NT2/D1 (cell line): ENCODE results near the gene PPM1H.
"Not testable (repeated sequence)": the region's sequence is repeated elsewhere in the genome, so short reads cannot be mapped to it uniquely, and the experiment has no call there.

Experiments used
- DNase-seq: peaks from one replicate; pipeline ENCODE4 v3.0.0-alpha.2; 2011; ENCODE audit warnings: low read depth, low spot score
- H3K27me3 ChIP-seq: 2 replicates; pipeline ENCODE4 v1.6.0; 2011; ENCODE audit warnings: mild to moderate bottlenecking; ENCODE audit not compliant: insufficient read length, insufficient read depth
- H3K36me3 ChIP-seq: 2 replicates; pipeline ENCODE4 v1.6.1; 2011; ENCODE audit warnings: mild to moderate bottlenecking, low read length, mixed read lengths; ENCODE audit not compliant: insufficient read depth, insufficient read length
- H3K4me1 ChIP-seq: 2 replicates; pipeline ENCODE4 v1.5.1; 2011; ENCODE audit not compliant: insufficient read depth, insufficient read length
- H3K4me3 ChIP-seq: 2 replicates; pipeline ENCODE4 v1.5.1; 2011; ENCODE audit warnings: low read depth; ENCODE audit not compliant: insufficient read length
- H3K9ac ChIP-seq: 2 replicates; pipeline ENCODE4 v1.6.0; 2011; ENCODE audit warnings: low read depth; ENCODE audit not compliant: insufficient read length
- H3K9me3 ChIP-seq: 2 replicates; pipeline ENCODE4 v1.5.1; 2011; ENCODE audit warnings: mild to moderate bottlenecking, low read length; ENCODE audit not compliant: insufficient read depth
- SUZ12 ChIP-seq: IDR thresholded peaks from 2 replicates; pipeline ENCODE4 v1.6.1; 2011; ENCODE audit not compliant: insufficient read length, insufficient read depth; ENCODE audit errors: extremely low read depth
- YY1 ChIP-seq: IDR thresholded peaks from 2 replicates; pipeline ENCODE4 v1.6.1; 2011; ENCODE audit not compliant: insufficient read length, insufficient read depth
- ZNF274 ChIP-seq: IDR thresholded peaks from 2 replicates; pipeline ENCODE4 v1.6.1; 2011; ENCODE audit warnings: mild to moderate bottlenecking, low read depth, low read length

The PPM1H gene

GRCh38 chr12:62891805-62892549 lies 43.0 kb downstream of the PPM1H start:
- Histone ChIP-seq H3K9me3 (no peaks in the 10 kb centered on the region), H3K4me1 (no peaks in the 10 kb centered on the region), H3K4me3 (no peak overlapping the region), H3K27me3 (no peaks in the 10 kb centered on the region), H3K36me3 (no peaks in the 10 kb centered on the region), H3K9ac (no peak overlapping the region)
- no peak for DNase-seq
- no peak for TF ChIP-seq YY1
- TF ChIP-seq ZNF274, result no peak
- no peak for TF ChIP-seq SUZ12

- TF ChIP-seq YY1 (no peak), SUZ12 (no peak), ZNF274 (no peak)
- H3K9me3 ChIP-seq, result peaks cover 5% of the 10 kb centered on the region; the same call in 1 of the 2 replicates
- DNase-seq, result no peak
- no peaks in the 10 kb centered on the region for H3K27me3 ChIP-seq
- no peaks in the 10 kb centered on the region for H3K36me3 ChIP-seq
- no peak overlapping the region for H3K4me3 ChIP-seq
- H3K9ac ChIP-seq, result no peak overlapping the region
- no peaks in the 10 kb centered on the region for H3K4me1 ChIP-seq
These were observed 46.4 kb downstream of the PPM1H start for GRCh38 chr12:62888454-62889110.

GRCh38 chr12:62886796-62887195 lies 48.2 kb downstream of the PPM1H start:
- no peak overlapping the region for H3K9ac ChIP-seq
- no peaks in the 10 kb centered on the region for H3K36me3 ChIP-seq
- H3K27me3 ChIP-seq, result no peaks in the 10 kb centered on the region
- TF ChIP-seq YY1 (no peak), SUZ12 (no peak), ZNF274 (no peak)
- H3K4me1 ChIP-seq, result no peaks in the 10 kb centered on the region
- peaks cover 5% of the 10 kb centered on the region; the same call in 1 of the 2 replicates for H3K9me3 ChIP-seq
- H3K4me3 ChIP-seq, result no peak overlapping the region
- DNase-seq, result no peak

GRCh38 chr12:62885242-62885641 lies 49.7 kb downstream of the PPM1H start:
- H3K4me3 ChIP-seq, result no peak overlapping the region
- no peak for DNase-seq
- H3K36me3 ChIP-seq, result no peaks in the 10 kb centered on the region
- H3K27me3 ChIP-seq, result no peaks in the 10 kb centered on the region
- H3K9me3 ChIP-seq, result peaks cover 5% of the 10 kb centered on the region; the same call in 1 of the 2 replicates
- H3K9ac ChIP-seq, result no peak overlapping the region
- TF ChIP-seq YY1 (no peak), SUZ12 (no peak), ZNF274 (no peak)
- H3K4me1 ChIP-seq, result no peaks in the 10 kb centered on the region

GRCh38 chr12:62884832-62885231 lies 50.1 kb downstream of the PPM1H start:
- not testable (repeated sequence) for H3K27me3 ChIP-seq, H3K4me1 ChIP-seq, H3K9me3 ChIP-seq, H3K36me3 ChIP-seq, H3K9ac ChIP-seq, DNase-seq, H3K4me3 ChIP-seq

GRCh38 chr12:62882696-62883095 lies 52.3 kb downstream of the PPM1H start:
- Histone ChIP-seq H3K27me3 (no peaks in the 10 kb centered on the region), H3K36me3 (no peaks in the 10 kb centered on the region), H3K4me3 (no peak overlapping the region), H3K4me1 (no peaks in the 10 kb centered on the region), H3K9ac (no peak overlapping the region), H3K9me3 (peaks cover 5% of the 10 kb centered on the region; the same call in 1 of the 2 replicates)
- TF ChIP-seq YY1, result no peak
- TF ChIP-seq SUZ12, result no peak
- no peak for TF ChIP-seq ZNF274
- DNase-seq, result no peak

- no peak overlapping the region for H3K9ac ChIP-seq
- no peaks in the 10 kb centered on the region for H3K4me1 ChIP-seq
- no peak for TF ChIP-seq ZNF274
- TF ChIP-seq YY1, result no peak
- TF ChIP-seq SUZ12, result no peak
- H3K4me3 ChIP-seq, result no peak overlapping the region
- DNase-seq, result no peak
- H3K27me3 ChIP-seq, result no peaks in the 10 kb centered on the region
- peaks cover 5% of the 10 kb centered on the region; the same call in 1 of the 2 replicates for H3K9me3 ChIP-seq
- H3K36me3 ChIP-seq, result no peaks in the 10 kb centered on the region
These were observed 52.8 kb downstream of the PPM1H start for GRCh38 chr12:62882140-62882539.
